NOMO-1 (cell line): Measurements from ENCODE around the gene PSG5.
"Not testable (repeated sequence)": the region's sequence is repeated elsewhere in the genome, so short reads cannot be mapped to it uniquely, and the experiment has no call there.

Experiments used
- DNase-seq, 2 experiments: peaks; one replicate each; lab custom pipeline; 2025; ENCODE audit not compliant: unreplicated experiment in 2 of 2; lab: John Stamatoyannopoulos, UW

The PSG5 gene

DNA sequence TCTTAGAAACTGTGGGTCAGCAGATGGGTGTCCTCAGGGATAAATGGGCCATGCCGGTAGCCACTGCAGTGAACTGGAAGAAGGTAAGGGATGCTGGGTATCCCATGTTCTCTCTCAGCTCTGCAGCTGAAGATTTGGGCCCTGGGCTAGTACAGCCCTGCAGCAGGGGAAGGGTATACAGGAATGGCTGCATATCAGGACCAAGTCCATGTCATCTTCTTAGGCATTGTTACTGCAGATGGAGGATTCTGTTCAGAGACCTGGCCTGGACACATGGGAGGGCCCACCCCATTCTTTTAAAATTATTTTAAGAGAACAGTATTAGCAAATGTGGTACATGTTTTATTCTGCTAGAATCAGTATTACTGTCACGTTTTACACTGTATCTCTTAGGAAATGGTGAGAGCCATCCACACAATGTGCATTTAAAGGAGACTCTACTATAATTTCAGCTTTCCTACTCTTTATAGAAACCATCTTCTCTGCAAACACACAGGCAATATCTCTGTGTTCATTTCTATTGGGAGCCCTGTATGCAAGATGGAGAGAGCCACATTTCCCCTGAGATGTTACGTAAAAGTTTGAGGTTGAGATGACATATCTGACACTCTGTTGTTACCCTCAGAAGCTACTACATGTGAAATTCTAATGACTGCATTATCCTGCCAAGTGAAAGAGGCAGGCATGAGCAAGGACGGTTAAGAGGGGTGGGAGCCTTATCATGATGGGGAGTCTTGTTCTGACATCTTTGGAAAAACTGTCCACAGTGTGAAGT lies 6.2 kb upstream of the PSG5 start:
- not testable (repeated sequence) for DNase-seq

DNA sequence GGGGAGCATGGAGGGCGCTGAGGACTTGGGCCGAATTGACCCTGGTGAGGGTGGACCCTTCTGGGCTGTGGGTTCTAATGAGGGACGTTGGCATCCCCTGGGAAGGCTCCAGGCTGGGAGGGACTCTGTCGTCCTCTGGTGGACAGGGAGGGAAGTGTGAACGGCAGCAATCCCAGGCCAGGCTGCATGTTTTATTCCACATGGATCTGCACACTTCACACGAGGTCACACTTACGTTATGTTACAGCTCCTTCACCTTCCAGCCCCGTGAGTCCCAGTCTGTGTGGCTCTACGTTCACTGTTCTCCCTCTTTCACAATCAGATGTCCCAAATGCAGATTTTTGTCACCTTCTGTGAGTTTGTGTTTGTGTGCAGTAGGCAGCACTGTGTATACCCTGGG lies 1.8 kb upstream of the PSG5 start:
- not testable (repeated sequence) for DNase-seq

DNA sequence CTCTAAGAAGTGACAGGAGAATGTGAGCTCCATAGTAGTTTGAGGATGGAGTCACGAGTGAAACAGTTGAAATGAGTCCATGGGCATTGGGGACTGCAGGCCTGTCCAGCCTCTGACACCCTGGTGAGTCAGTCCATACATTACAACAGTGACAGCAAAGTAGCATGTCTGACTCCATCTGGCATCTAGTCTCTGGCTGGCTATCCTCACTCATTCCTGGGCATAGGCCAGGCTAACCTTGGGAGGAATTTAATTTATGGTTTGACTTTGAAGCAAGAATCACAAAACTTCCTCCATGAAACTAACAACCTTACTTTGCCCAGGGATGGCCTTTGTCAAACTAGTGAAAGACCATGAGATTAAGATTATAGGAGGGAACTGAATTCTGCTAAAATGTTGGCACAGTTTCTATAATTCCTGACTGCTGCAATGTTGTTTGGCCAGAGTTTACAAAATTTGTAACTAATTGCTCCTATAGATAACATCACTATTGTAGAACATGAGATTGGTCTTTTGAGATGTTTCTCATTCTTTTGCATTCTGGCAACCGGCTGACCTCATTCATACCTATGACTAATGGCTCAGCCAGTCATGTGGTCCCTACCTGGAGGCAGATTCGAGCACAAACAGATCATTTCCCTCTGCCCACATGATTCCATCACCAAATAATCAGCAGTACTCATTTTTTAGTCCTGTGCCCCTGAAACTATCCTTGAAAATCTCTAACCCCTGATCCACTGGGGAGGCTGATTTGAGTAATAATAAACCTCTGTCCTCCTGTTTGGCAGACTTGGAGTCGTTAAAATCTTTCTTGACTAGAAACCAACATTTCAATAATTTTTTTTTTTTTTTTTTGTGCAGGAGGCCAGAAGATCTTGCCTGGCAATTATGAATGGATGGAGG lies 4.2 kb downstream of the PSG5 start:
- DNase-seq: not testable (repeated sequence)

DNA sequence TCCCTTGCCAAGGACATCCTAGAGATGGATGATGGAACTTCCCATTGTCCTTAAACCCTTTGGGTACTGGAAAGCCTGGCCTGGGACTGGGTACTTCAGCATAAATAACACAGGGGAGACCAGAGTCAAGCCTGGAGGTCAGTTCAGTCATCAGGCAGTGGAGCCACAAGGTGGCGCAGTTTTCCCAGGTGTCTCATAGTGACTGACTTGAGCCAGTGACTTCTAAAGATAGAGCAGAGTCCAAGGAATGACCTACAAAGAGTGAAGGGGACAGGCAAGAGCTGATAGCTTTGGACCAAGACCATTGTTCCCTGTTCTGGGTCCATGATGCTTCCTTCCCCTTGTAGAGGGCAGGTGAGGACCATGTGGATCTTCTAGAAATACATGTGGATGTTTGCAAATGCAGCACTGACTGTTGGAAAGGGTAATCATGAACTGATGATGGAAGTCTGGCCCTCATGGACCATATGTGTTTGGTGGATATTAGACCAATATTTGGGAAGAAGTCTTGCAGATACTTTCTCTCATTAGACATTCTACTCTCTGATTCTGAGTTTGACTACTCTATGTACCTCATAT lies 6.7 kb downstream of the PSG5 start:
- not testable (repeated sequence) for DNase-seq

DNA sequence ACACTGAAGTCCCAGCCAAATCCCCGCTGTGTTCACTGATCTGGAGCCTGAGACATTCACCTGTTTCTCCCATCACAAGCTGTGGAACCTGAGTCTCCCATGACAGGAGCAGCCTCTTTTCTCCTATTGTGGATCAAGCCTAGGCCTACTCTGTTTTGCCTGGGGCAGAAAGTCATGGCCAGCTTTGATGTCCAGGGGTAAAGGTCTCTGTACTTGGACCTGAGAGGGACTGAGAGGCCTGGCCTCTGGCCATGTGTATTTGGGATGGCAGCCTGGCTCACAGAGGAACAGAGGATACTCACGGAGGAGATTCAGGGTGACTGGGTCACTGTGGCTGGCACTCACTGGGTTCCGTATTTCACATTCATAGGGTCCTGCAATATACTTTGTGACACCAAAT lies 7.8 kb downstream of the PSG5 start:
- DNase-seq: not testable (repeated sequence)

DNA sequence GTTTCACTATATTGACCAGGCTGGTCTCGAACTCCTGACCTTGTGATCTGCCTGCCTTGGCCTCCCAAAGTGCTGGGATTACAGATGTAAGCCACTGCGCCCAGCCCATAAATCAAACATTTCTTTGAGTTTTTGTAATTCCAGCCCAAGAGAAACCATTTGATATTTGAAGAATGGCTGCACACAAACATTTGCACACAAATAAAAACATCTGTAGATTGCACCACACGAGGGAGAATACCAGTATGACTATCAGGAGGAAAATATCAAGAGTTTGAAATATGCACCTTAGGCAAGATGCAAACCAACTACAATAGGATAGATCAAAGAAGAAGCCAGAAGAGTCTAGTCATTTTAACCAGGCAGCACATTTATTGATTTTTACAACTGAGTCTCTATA lies 20.4 kb downstream of the PSG5 start:
- not testable (repeated sequence) for DNase-seq

DNA sequence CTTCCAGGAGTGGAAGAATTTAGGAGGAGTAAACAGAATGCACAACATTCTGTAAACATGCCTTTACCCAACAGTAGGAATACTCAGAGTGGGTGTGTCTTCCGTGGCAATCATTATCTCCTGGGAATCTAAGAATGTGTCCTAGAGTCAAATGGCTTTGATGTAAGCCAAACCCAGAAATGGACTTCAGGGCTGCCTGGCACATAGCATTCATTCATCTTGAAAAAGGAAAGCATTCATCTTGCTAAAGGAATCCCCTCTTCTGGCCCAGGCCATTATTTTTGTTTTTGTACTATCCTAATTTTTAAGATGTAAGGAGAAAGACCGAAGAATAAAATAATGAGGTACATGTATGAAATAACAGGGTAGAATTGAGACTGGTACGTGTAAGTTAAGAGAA lies 23.2 kb downstream of the PSG5 start:
- not testable (repeated sequence) for DNase-seq

DNA sequence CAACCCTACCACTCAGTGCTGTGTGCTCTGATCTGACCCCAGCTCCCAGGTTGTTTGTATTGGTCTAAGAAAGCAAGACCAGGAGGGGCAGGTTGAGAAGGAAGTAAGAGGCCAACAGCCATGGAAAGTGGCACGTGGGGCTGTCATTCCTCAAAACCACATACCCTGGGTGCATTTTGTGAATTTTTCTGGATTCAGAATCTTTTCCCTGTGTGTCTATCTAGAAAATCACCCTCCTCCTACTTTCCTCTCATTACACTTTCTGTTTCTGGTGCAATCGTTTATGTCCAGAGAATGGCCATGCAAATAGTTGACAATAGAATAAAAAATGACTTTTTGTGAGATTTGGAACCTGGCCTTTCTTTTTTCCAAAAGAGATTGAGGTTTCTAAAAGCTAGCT lies 24.1 kb downstream of the PSG5 start:
- not testable (repeated sequence) for DNase-seq

DNA sequence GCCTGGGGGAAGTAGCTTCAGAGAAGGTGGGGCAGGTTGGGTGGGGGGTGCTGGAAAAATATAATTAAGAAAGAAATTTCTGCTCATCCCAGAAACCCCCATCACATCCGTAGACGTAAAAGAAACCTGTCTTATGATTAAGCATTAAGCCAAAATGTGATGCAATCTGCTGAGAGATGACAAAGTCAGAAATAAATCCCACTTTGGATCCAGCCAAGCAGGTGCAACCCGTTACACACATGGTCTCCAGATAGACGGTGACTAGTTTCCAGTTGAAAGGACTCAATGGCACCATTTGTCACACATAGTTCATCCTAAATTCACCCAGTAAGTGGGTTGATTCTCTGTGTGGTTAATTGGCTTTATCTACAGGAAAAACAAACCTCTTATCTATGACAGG lies 34.1 kb downstream of the PSG5 start:
- DNase-seq: no peak

DNA sequence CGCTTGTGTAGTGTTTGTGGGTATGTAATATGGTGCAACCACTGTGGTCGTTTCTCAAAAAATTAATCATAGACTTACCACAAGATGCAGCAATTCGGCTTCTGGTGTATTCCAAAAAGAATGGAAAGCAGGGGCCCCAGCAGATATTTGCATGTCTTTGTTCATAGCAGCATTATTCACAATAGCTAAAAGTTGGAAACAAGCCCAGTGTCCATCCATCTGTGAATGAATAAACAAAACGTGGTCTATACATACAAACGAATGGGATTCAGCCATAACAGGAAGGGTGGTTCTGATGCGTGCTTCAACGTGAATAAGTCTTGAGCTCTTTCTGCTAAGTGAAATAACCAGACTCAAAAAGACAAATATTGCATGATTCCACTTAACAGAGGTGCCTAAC lies 36.5 kb downstream of the PSG5 start:
- DNase-seq: not testable (repeated sequence)

DNA sequence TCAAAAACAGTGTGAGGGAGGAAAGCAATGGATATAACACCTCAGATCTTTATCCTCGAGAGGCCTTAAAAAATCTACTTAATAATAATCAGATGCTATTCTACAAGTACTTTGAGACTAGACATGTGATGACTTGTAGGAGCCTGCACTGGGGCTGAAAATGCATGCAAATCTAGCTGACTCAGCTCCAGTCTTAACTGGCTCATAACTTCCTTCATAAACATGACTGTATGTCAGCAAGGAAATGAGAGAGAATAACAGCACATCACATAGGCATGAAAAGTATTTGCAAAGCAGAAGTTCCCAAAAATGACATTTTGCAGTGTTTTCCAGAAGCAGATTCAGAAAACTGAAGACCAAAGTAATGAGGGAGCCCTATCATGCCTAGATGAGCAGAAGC lies 38.1 kb downstream of the PSG5 start:
- DNase-seq: no peak

DNA sequence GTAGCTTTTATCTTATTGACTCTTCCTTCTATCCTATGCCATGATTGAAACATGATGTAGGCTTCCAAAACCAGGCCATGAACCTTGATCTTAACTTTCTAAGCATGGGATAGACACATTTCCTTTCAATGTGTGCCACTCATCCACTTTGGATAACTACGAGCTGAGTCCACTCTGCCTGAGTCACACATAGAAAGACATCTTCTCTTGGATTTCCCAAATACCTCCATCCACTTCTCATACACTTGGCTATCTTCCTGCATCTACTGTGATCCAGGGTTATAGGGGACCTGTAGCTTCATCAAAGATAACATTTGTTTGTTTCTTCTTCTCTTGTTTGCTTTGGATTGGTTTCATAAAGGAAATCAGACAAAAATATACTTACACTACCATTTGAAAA lies 44.6 kb downstream of the PSG5 start:
- not testable (repeated sequence) for DNase-seq

DNA sequence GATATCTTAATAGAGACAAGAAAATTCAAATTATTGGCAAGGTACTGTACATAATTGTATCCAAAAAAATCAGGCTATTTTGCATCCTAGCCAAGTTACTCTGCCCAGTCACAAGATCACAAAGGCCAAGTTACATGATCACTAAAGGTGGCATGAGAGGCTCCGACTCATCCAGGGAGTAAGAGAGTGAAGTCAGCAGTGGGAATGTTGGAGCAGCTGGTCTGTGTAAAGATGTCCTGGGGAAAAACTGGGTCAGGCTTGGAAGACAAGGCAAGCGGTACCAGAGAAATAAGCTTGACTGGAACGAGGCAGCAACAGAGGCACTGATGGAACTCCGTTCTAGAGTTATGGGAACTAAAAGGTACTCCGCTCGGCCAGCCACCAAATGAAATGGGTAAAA lies 53.6 kb downstream of the PSG5 start:
- no peak for DNase-seq

DNA sequence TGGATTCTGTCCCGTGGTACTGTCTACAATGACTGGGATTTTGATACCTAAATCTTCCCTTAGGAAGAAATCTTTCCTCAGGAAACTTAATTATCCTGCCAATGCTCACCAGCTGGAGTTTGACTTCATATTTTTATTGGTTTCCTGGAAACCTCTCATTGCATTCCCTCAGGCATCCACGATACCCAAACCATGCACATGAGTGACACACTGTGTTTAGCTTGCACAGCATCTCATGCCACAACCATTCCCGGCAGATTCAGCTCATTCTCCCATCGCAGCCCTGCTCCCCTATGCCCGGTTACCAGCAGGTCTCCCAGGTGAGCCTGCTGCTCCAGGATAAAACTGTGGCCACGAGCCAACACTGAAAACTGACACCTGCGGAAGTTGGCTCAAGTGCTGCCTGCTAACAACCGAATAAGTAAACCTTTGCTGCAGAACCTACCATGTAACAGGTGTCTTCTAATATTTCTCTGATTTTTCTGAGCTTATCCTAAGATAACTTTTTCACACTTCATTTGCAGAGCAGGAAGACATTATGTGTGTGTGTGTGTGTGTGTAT lies 55.0 kb downstream of the PSG5 start:
- not testable (repeated sequence) for DNase-seq

DNA sequence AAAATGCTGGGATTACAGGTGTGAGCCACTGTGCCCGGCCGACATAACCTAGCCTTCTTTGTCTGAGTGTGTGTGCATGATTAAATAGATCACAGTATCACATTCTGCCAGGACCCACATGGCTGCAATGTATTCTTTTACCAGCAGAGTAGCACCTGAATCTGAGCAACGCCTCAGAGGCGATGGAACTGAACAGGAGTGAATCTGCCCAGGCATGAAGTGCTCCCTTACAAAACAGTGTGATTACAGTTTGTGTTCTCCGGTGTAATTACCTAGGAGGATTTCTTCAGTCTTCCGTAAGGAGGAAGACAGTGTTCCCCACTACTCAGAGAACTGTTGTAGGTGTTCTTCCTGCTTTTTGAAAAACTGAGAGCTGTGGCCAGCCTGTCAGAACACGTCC lies 57.1 kb downstream of the PSG5 start:
- DNase-seq: not testable (repeated sequence)

DNA sequence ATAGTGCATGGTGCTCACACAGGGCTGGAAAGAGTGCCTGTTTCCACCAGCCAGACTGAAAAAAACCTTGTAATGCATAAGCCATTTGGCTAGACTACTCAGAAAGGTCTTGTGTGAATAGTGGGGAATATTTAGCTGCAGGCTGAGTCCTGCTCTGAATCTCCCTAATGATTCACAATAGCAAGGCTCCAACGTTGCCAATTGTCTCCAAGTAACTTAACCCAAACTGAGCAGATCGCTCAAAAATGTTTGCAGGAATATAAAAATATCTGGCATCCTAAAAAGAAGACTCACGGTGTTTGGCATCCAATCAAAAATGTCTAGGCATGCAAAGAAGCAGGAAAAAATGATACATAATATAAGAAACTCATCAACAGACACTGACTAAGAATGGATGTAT lies 59.0 kb downstream of the PSG5 start:
- not testable (repeated sequence) for DNase-seq

DNA sequence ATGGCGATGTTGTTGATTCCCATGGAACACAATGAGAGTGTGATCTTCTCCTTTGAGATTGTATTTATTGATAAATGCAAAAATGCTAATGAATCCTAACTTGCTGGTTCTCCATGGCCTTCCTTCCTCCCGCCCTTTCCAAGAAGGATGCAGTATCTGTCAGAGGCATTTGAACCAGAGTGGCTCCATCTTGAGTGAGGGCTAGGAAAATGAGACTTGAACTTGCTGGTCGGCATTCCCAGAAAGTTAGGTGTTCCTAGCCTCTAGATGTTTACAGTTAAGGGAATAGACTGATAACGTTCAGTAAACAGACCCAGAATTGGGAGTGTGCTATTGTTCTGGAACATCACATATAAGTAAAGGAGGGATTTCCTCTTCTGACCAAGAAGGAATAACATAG lies 59.6 kb downstream of the PSG5 start:
- no peak for DNase-seq

DNA sequence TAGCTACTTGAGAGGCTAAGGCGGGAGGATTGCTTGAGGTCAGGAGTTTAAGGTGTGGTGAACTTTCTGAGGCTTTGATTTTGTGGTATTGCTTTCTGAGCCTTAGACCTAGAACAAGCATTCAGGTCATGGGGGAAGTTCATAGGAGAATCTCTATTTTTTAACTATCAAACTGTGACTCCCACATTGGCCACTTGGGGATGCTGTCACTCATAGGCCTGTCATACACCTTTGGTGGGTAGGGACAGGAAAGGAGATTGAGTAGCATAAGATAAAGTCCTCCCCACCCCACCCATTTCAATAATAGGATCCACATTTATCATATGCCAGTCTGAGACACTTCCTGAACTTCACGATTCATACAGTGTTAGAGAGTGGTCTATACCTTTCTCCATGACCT lies 62.0 kb downstream of the PSG5 start:
- no peak for DNase-seq

DNA sequence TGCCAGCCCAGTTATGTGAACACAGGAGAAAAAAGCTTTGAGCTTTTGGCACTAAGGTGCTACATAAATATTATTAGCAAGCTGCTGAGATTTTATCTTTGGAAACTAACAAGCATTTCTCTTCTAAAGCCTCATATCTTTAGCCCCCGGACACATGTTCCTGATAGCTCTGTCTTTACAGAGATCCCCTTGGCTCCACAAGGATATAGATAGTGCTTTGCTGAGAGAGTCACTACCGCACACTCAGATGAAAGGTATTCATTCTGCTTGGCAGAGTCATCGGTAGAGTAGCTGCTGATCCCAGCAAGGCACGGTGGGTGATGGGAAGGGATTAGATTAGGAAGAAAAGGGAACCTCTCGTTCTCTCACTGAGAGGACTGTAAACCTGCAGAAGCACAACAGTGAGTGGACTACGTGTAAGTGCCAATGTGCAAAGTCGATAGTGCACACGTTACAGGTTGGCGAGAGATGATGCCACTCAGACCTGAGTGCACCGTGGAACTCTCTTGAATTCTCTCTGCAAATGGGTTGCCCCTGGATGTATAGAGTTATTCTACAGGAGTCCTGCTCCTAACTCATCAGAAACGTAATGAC lies 65.8 kb downstream of the PSG5 start:
- not testable (repeated sequence) for DNase-seq

DNA sequence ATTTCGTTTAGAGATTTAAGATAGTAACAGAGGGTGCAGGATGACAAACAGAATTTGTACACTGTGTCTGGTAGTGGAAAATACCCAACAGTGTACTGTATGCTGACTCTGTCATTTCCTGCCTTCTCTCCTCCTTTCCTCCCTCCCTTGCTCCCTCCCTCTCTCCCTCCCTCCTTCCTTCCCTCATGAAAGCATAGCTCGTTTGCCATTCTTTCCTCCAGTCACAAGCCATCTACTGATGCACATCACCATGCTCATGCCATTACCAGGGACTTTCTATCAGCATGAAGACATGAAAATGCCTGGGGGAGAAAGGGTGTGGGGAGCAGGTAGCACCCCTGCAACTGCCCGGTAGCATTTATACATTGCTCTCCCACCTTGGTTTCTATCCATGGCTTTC lies 66.8 kb downstream of the PSG5 start:
- DNase-seq: not testable (repeated sequence)
